ENCODE results near the gene NEU4. TPM values are rescaled to one million over a fixed set of nuclear protein-coding genes. Genes with fewer than 3 reads are reported as not detected.

Gene NEU4
- total RNA-seq, 4 donors from 2014 or later, result 58.1 to 195 (median 93.9) TPM

DNA sequence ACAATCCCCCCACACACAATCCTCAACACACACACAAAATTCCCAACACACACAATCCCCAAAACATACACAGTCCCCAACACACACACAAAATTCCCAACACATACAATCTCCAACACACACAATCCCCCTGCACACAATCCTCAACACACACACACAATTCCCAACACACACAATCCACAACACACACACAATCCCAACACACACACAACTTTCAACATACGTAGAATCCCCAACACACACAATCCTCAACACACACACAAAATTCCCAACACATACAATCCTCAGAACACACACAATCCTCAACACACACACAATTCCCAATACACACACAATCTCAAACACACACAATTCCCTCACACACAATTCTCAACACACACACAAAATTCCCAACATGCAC is 52.3 kb downstream of the NEU4 start:
- Histone ChIP-seq H3K4me3 (no peak overlapping the region), H3K36me3 (no peaks in the 10 kb centered on the region), H3K9me3 (no peaks in the 10 kb centered on the region), H3K27me3 (peaks cover 39% of the 10 kb centered on the region), H3K4me1 (peaks cover 12 to 18% (median 15%) of the 10 kb centered on the region in 4 donors), H3K27ac (no peak overlapping the region)
- TF ChIP-seq POLR2A (IDR thresholded peaks at IDR 0.05) (no peak), POLR2AphosphoS5 (IDR thresholded peaks at IDR 0.05) (no peak)
- intact Hi-C loops (cut with DNase I; ENCODE audit: low total_unique reads), result no loop called here
- no peak for DNase-seq
- WGBS, 2 donors (ENCODE audit: low coverage in 1 of 2), result 97 to 100% methylated on average over 1 of the region's 1 CpG
- in situ Hi-C loops (cut with MboI; ENCODE audit: low pct_ligation_motif_present in 1 of 4, low pct_unique_long_range_greater_than_20kb in 1 of 4, low sequenced_read_pairs in 3 of 4), result no loop called here

DNA sequence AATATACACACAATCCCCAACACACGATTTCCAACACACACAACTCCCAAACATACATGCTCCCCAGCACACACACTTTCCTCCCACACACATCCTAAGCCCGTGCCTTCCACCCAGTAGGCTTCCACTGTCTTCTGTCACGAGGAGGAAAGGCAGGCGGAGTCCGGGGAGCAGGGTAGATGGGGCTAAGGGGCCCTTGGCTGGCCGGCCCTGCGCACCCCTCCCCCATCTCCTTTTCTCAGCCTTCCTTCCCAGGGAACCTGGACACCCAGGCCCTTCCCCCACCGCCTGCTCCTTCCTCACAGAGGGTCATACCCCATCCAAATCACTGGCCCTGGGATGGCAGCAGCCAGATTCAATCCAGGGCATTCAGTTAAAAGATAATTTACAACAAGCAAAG is 53.1 kb downstream of the NEU4 start:
- peaks cover 47% of the 10 kb centered on the region for H3K27me3 ChIP-seq
- in situ Hi-C loops (cut with MboI; ENCODE audit: low pct_ligation_motif_present in 1 of 4, low pct_unique_long_range_greater_than_20kb in 1 of 4, low sequenced_read_pairs in 3 of 4), result no loop called here
- WGBS, 2 donors (ENCODE audit: low coverage in 1 of 2), result 89% methylated on average over 1 to 8 of the region's 8 CpGs

DNA sequence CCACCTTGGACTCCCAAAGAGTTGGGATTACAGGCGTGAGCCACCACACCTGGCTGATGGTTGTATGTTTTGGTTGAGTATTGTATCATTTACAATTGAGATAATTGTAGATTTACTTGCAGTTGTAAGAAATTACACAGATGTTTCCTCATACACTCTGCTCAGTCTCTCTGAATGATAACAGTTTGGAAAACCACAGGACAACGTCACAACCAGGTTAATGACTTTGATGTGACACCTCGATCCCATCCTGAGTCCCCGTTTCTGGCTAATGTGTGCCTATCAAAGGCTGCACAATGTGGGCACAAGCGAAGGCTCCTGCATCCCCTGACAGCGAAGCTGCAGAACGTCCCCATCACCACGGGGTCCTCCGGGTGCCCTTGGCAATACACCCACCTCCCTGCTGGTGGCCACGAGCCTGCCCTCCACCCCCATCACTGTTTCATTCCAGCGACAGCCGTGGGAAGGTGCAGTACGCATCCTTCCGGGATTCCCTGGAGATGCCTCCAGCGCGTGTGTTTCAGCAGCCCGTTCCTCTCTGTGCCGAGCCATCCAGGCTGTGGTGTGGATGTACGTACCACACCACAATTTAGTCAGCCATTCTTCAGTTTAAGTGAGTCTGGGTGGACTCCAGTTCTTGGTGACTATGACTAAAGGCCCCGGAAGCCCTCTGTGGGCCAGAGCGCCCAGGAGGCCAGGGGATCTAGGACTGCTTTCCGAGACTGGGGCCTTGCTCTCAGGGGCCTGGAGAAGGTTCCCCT is 54.0 kb downstream of the NEU4 start:
- no peak for TF ChIP-seq POLR2AphosphoS5 (IDR thresholded peaks at IDR 0.05)
- TF ChIP-seq POLR2A (IDR thresholded peaks at IDR 0.05), result no peak
- TF ChIP-seq EP300 (IDR thresholded peaks at IDR 0.05; ENCODE audit: low read depth), result no peak
- TF ChIP-seq, protein P1, sequence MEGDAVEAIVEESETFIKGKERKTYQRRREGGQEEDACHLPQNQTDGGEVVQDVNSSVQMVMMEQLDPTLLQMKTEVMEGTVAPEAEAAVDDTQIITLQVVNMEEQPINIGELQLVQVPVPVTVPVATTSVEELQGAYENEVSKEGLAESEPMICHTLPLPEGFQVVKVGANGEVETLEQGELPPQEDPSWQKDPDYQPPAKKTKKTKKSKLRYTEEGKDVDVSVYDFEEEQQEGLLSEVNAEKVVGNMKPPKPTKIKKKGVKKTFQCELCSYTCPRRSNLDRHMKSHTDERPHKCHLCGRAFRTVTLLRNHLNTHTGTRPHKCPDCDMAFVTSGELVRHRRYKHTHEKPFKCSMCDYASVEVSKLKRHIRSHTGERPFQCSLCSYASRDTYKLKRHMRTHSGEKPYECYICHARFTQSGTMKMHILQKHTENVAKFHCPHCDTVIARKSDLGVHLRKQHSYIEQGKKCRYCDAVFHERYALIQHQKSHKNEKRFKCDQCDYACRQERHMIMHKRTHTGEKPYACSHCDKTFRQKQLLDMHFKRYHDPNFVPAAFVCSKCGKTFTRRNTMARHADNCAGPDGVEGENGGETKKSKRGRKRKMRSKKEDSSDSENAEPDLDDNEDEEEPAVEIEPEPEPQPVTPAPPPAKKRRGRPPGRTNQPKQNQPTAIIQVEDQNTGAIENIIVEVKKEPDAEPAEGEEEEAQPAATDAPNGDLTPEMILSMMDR (IDR thresholded peaks at IDR 0.05), result no peak
- in situ Hi-C loops (cut with MboI; ENCODE audit: low pct_ligation_motif_present in 1 of 4, low pct_unique_long_range_greater_than_20kb in 1 of 4, low sequenced_read_pairs in 3 of 4) (no loop called here), intact Hi-C loops (cut with DNase I; ENCODE audit: low total_unique reads) (no loop called here)
- Histone ChIP-seq H3K4me1 (peaks cover 12 to 18% (median 15%) of the 10 kb centered on the region in 4 donors), H3K27me3 (peaks cover 49% of the 10 kb centered on the region), H3K36me3 (no peaks in the 10 kb centered on the region), H3K9me3 (no peaks in the 10 kb centered on the region), H3K4me3 (no peak overlapping the region), H3K27ac (no peak overlapping the region)
- WGBS, 2 donors (ENCODE audit: low coverage in 1 of 2), result 70 to 79% methylated on average over 4 to 21 of the region's 22 CpGs
- no peak for DNase-seq

More for the DNA sequence above, 53.1 kb downstream of the NEU4 start:
- Histone ChIP-seq H3K4me1 (peaks cover 12 to 18% (median 15%) of the 10 kb centered on the region in 4 donors), H3K9me3 (no peaks in the 10 kb centered on the region), H3K36me3 (no peaks in the 10 kb centered on the region), H3K4me3 (no peak overlapping the region), H3K27ac (no peak overlapping the region)
- intact Hi-C loops (cut with DNase I; ENCODE audit: low total_unique reads), result no loop called here
- TF ChIP-seq POLR2A (IDR thresholded peaks at IDR 0.05) (no peak), POLR2AphosphoS5 (IDR thresholded peaks at IDR 0.05) (no peak)
- TF ChIP-seq, protein P1 (IDR thresholded peaks at IDR 0.05), result no peak
- DNase-seq, result no peak

DNA sequence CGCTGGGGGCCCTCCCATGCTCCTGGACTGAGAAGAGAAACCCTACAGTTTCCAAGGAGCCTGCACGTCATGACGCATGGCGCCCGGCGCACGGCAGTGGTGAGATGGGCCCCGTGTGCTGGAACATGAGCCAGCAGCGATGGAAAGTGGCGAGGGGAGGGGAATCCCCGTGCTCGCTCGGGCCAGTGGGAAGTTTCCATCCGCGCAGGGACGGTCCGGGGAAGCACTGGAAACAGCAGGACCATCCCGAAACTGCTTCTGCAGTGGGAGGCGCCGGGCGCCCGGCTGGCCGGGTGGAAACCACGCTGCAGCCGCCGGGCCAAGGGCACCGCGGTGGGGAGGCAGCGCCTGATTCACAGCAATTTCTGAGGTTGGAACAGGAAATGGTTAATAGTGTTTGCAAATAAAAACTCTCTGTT is 54.6 kb downstream of the NEU4 start:
- no peaks in the 10 kb centered on the region for H3K36me3 ChIP-seq
- no peaks in the 10 kb centered on the region for H3K9me3 ChIP-seq
- H3K27ac ChIP-seq, result no peak overlapping the region
- H3K4me1 ChIP-seq, result peaks cover 12 to 18% (median 15%) of the 10 kb centered on the region in 4 donors
- H3K27me3 ChIP-seq, result peaks cover 52% of the 10 kb centered on the region
- TF ChIP-seq, protein P1 (IDR thresholded peaks at IDR 0.05), result no peak
- DNase-seq, result no peak
- in situ Hi-C loops (cut with MboI; ENCODE audit: low pct_ligation_motif_present in 1 of 4, low pct_unique_long_range_greater_than_20kb in 1 of 4, low sequenced_read_pairs in 3 of 4) (no loop called here), intact Hi-C loops (cut with DNase I; ENCODE audit: low total_unique reads) (no loop called here)
- 22 to 51% methylated on average over 5 to 28 of the region's 29 CpGs for WGBS, 2 donors (ENCODE audit: low coverage in 1 of 2)
- no peak overlapping the region for H3K4me3 ChIP-seq

All from transverse colon (tissue), 4 donors.